ENCODE data around the gene EFL1. TPM values are rescaled to one million over a fixed set of nuclear protein-coding genes. Genes with fewer than 3 reads are reported as not detected.

Gene EFL1
- total RNA-seq, 2 experiments from 2014 or later = 25.1 to 25.7 TPM

DNA sequence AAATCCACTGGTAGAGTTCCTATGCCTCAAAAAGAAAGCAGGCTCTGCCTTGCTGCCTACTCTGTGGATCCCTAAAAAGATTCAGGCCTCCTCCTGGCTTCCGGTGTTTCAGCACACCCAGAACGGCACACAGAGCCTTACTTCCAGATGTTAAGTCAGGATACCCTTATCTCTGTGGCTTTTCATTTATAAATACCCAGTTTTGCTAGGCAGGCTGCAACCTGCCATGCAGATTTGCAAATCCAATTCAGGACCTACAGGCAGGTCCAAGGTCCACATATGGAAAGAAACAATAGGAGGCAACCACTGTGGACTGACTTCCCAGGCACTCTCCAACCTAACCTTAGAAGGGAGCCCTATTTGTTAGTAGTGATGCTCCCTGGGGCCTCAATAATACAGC, 30.7 kb downstream of the EFL1 start:
- H2AFZ ChIP-seq (ENCODE audit: low read length) = no peak overlapping the region
- no peak overlapping the region for H3K4me3 ChIP-seq (ENCODE audit: low read depth, low read length, poor library complexity, severe bottlenecking)
- no peak overlapping the region for H3K4me2 ChIP-seq (ENCODE audit: low read length)
- H3K36me3 ChIP-seq (ENCODE audit: insufficient read depth, low read length) = peaks cover 53% of the 10 kb centered on the region
- no peak overlapping the region for H3K27ac ChIP-seq (ENCODE audit: low read depth, low read length, poor library complexity, severe bottlenecking)
- no peaks in the 10 kb centered on the region for H4K20me1 ChIP-seq (ENCODE audit: insufficient read depth, low read length)
- no TSS peak for BruUV-seq (replicated peaks)
- H3K9me3 ChIP-seq (ENCODE audit: low read length) = no peaks in the 10 kb centered on the region
- H3K4me1 ChIP-seq (ENCODE audit: insufficient read depth, low read length, poor library complexity, severe bottlenecking) = no peaks in the 10 kb centered on the region
- POLR2A ChIA-PET = no interaction called here
- no peaks in the 10 kb centered on the region for H3K79me2 ChIP-seq (ENCODE audit: insufficient read depth, low read depth, low read length)
- no peaks in the 10 kb centered on the region for H3K9me2 ChIP-seq (ENCODE audit: insufficient read depth, low read length)
- intact Hi-C loops (cut with micrococcal nuclease; ENCODE audit: unreplicated experiment) = no loop called here
- TF ChIP-seq EZH2phosphoT487 (IDR thresholded peaks at IDR 0.05; ENCODE audit: borderline replicate concordance, low read depth, low read length) = no peak
- TF ChIP-seq, protein P1, sequence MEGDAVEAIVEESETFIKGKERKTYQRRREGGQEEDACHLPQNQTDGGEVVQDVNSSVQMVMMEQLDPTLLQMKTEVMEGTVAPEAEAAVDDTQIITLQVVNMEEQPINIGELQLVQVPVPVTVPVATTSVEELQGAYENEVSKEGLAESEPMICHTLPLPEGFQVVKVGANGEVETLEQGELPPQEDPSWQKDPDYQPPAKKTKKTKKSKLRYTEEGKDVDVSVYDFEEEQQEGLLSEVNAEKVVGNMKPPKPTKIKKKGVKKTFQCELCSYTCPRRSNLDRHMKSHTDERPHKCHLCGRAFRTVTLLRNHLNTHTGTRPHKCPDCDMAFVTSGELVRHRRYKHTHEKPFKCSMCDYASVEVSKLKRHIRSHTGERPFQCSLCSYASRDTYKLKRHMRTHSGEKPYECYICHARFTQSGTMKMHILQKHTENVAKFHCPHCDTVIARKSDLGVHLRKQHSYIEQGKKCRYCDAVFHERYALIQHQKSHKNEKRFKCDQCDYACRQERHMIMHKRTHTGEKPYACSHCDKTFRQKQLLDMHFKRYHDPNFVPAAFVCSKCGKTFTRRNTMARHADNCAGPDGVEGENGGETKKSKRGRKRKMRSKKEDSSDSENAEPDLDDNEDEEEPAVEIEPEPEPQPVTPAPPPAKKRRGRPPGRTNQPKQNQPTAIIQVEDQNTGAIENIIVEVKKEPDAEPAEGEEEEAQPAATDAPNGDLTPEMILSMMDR (conservative IDR thresholded peaks at IDR 0.05; ENCODE audit: low read length) = no peak
- no peak for DNase-seq (ENCODE audit: low spot score)
- CTCF ChIA-PET (ENCODE audit: unreplicated experiment) = no interaction called here

GRCh38 chr15:82231233-82231632, 31.3 kb downstream of the EFL1 start:
- Histone ChIP-seq H3K4me1 (ENCODE audit: insufficient read depth, low read length, poor library complexity, severe bottlenecking) (no peaks in the 10 kb centered on the region), H3K36me3 (ENCODE audit: insufficient read depth, low read length) (peaks cover 51% of the 10 kb centered on the region), H4K20me1 (ENCODE audit: insufficient read depth, low read length) (no peaks in the 10 kb centered on the region), H3K4me3 (ENCODE audit: low read depth, low read length, poor library complexity, severe bottlenecking) (no peak overlapping the region), H3K27ac (ENCODE audit: low read depth, low read length, poor library complexity, severe bottlenecking) (no peak overlapping the region), H3K9me2 (ENCODE audit: insufficient read depth, low read length) (no peaks in the 10 kb centered on the region), H3K4me2 (ENCODE audit: low read length) (no peak overlapping the region), H3K9me3 (ENCODE audit: low read length) (no peaks in the 10 kb centered on the region), H3K79me2 (ENCODE audit: insufficient read depth, low read depth, low read length) (no peaks in the 10 kb centered on the region), H2AFZ (ENCODE audit: low read length) (no peak overlapping the region)
- ChIA-PET POLR2A (no interaction called here), CTCF (ENCODE audit: unreplicated experiment) (no interaction called here)
- TF ChIP-seq, protein P1 (conservative IDR thresholded peaks at IDR 0.05; ENCODE audit: low read length) = no peak
- TF ChIP-seq EZH2phosphoT487 (IDR thresholded peaks at IDR 0.05; ENCODE audit: borderline replicate concordance, low read depth, low read length) = no peak
- intact Hi-C loops (cut with micrococcal nuclease; ENCODE audit: unreplicated experiment) = no loop called here
- no peak for DNase-seq (ENCODE audit: low spot score)
- no TSS peak for BruUV-seq (replicated peaks)

DNA sequence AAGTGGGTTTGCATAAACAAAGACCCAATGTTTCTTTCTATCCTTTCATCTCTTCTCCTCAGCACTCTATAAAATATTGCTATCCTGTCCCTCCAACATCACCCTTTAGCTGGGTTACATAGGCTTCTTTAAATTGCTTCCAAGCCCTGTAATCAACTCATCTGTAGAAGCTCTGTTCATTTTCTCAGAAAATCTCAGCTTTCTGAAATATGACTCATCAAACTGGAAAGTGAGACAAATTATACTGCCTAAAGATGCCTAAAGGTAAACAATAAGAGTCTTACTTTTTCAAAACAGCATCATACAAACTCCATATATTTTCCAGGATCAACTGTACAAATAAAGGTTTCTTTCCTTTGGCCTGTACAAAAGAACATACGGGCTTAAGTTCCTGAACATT, 33.8 kb downstream of the EFL1 start:
- H3K27ac ChIP-seq (ENCODE audit: low read depth, low read length, poor library complexity, severe bottlenecking) = no peak overlapping the region
- no peaks in the 10 kb centered on the region for H3K79me2 ChIP-seq (ENCODE audit: insufficient read depth, low read depth, low read length)
- intact Hi-C loops (cut with micrococcal nuclease; ENCODE audit: unreplicated experiment) = no loop called here
- no peak for TF ChIP-seq EZH2phosphoT487 (IDR thresholded peaks at IDR 0.05; ENCODE audit: borderline replicate concordance, low read depth, low read length)
- no peaks in the 10 kb centered on the region for H4K20me1 ChIP-seq (ENCODE audit: insufficient read depth, low read length)
- no peak for DNase-seq (ENCODE audit: low spot score)
- ChIA-PET CTCF (ENCODE audit: unreplicated experiment) (no interaction called here), POLR2A (no interaction called here)
- no peak overlapping the region for H3K4me3 ChIP-seq (ENCODE audit: low read depth, low read length, poor library complexity, severe bottlenecking)
- H3K36me3 ChIP-seq (ENCODE audit: insufficient read depth, low read length) = peaks cover 47% of the 10 kb centered on the region
- no peaks in the 10 kb centered on the region for H3K4me1 ChIP-seq (ENCODE audit: insufficient read depth, low read length, poor library complexity, severe bottlenecking)
- no peaks in the 10 kb centered on the region for H3K9me3 ChIP-seq (ENCODE audit: low read length)
- no peak overlapping the region for H3K4me2 ChIP-seq (ENCODE audit: low read length)
- no TSS peak for BruUV-seq (replicated peaks)
- H2AFZ ChIP-seq (ENCODE audit: low read length) = no peak overlapping the region
- H3K9me2 ChIP-seq (ENCODE audit: insufficient read depth, low read length) = no peaks in the 10 kb centered on the region

Data from OCI-LY7 (cell line).